GM08714 (cell line): Measurements from ENCODE around the gene PDGFA.
"Not testable (repeated sequence)": the region's sequence is repeated elsewhere in the genome, so short reads cannot be mapped to it uniquely, and the experiment has no call there.

Experiments used
- H3K4me3 ChIP-seq: fragments of 200-500 bp; sonication (Bioruptor generic); 2 replicates; pipeline ENCODE4 v1.5.1; 2014; ENCODE audit warnings: mild to moderate bottlenecking, low read length, inconsistent platforms
- ZNF274 ChIP-seq: IDR thresholded peaks from 2 replicates; pipeline ENCODE4 v1.6.1; 2012; ENCODE audit warnings: mild to moderate bottlenecking, low read depth, low read length

PDGFA gene

GRCh38 chr7:556837-557557, 37.4 kb upstream of the PDGFA start:
- TF ChIP-seq ZNF274: no peak
- no peak overlapping the region for H3K4me3 ChIP-seq

GRCh38 chr7:556291-556826, 36.7 kb upstream of the PDGFA start:
- TF ChIP-seq ZNF274: no peak
- no peak overlapping the region for H3K4me3 ChIP-seq

- no peak for TF ChIP-seq ZNF274
- no peak overlapping the region for H3K4me3 ChIP-seq
Observed at GRCh38 chr7:555551-556160, 36.0 kb upstream of the PDGFA start.

GRCh38 chr7:553636-554111, 34.0 kb upstream of the PDGFA start:
- no peak for TF ChIP-seq ZNF274

GRCh38 chr7:552868-553635, 33.4 kb upstream of the PDGFA start:
- no peak overlapping the region for H3K4me3 ChIP-seq
- no peak for TF ChIP-seq ZNF274

More at GRCh38 chr7:553636-554111, 34.0 kb upstream of the PDGFA start:
- H3K4me3 ChIP-seq: no peak overlapping the region

- not testable (repeated sequence) for H3K4me3 ChIP-seq
Observed at GRCh38 chr7:552151-552867, 32.7 kb upstream of the PDGFA start.

- not testable (repeated sequence) for H3K4me3 ChIP-seq
Observed at GRCh38 chr7:551615-551970, 31.9 kb upstream of the PDGFA start.

GRCh38 chr7:550881-551614, 31.4 kb upstream of the PDGFA start:
- TF ChIP-seq ZNF274: no peak
- H3K4me3 ChIP-seq: no peak overlapping the region

GRCh38 chr7:549891-550625, 30.4 kb upstream of the PDGFA start:
- H3K4me3 ChIP-seq: no peak overlapping the region
- no peak for TF ChIP-seq ZNF274

- no peak overlapping the region for H3K4me3 ChIP-seq
- no peak for TF ChIP-seq ZNF274
Observed at GRCh38 chr7:549066-549890, 29.6 kb upstream of the PDGFA start.

GRCh38 chr7:548401-548800, 28.8 kb upstream of the PDGFA start:
- no peak for TF ChIP-seq ZNF274
- H3K4me3 ChIP-seq: no peak overlapping the region

- no peak overlapping the region for H3K4me3 ChIP-seq
- TF ChIP-seq ZNF274: no peak
Observed at GRCh38 chr7:545470-545869, 25.8 kb upstream of the PDGFA start.
